ENCODE results near the gene SRSF6. TPM values are rescaled to one million over a fixed set of nuclear protein-coding genes. Genes with fewer than 3 reads are reported as not detected.
"Not testable (repeated sequence)": the region's sequence is repeated elsewhere in the genome, so short reads cannot be mapped to it uniquely, and the experiment has no call there.

Gene SRSF6
- total RNA-seq, 2 experiments from 2014 or later: 92.9 to 96.8 TPM

DNA sequence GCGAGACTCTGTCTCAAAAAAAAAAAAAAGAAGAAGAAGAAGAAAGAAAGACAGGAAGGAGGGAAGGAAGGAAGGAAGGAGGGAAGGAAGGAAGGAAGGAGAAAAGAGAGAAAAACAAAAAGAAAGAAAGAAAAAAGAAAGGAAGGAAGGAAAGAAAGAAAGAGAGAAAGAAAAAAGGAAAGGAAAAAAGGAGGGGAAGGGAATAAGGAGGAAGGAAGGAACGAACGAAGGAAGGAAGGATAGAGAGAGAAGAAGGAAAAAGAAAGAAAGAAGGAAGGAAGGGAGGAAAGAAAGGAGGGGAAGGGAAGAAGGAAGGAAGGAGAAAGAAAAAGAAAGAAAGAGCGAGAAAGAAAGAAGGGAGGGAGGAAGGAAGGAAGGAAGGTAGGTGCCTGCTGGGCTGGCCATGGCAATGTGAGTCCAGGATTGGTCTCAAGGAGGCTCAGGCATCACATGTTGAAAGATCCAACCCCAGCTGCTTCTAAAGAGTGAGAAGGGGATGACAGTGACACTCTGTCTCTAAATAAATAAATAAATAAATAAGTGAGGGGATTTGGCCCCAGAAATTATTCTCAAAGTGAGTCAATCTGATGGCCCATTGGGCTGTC is 24.3 kb upstream of the SRSF6 start:
- POLR2A ChIA-PET: no interaction called here
- no peak for DNase-seq
- H3K27me3 Mint-ChIP-seq: peaks cover 11% of the 10 kb centered on the region
- no peak overlapping the region for H3K4me3 Mint-ChIP-seq
- CTCF ChIA-PET: no interaction called here
- intact Hi-C loops (cut with micrococcal nuclease): no loop called here
- no peaks in the 10 kb centered on the region for H3K9me3 Mint-ChIP-seq
- H3K4me1 Mint-ChIP-seq (ENCODE audit: low read depth): no peaks in the 10 kb centered on the region
- no peaks in the 10 kb centered on the region for H3K36me3 Mint-ChIP-seq
- H3K27ac Mint-ChIP-seq: no peak overlapping the region

GRCh38 chr20:43434565-43434964 is 23.1 kb upstream of the SRSF6 start:
- Mint-ChIP-seq H3K36me3 (no peaks in the 10 kb centered on the region), H3K9me3 (peaks cover 3% of the 10 kb centered on the region), H3K27ac (no peak overlapping the region), H3K4me1 (ENCODE audit: low read depth) (peaks cover 10% of the 10 kb centered on the region), H3K4me3 (no peak overlapping the region), H3K27me3 (peaks cover 11% of the 10 kb centered on the region)
- no peak for DNase-seq
- intact Hi-C loops (cut with micrococcal nuclease): no loop called here
- ChIA-PET CTCF (no interaction called here), POLR2A (no interaction called here)

GRCh38 chr20:43438578-43439316 is 18.9 kb upstream of the SRSF6 start:
- H3K27me3 Mint-ChIP-seq: peaks cover 13% of the 10 kb centered on the region
- no peak overlapping the region for H3K27ac Mint-ChIP-seq
- ChIA-PET CTCF (no interaction called here), POLR2A (no interaction called here)
- intact Hi-C loops (cut with micrococcal nuclease): no loop called here
- H3K4me1 Mint-ChIP-seq (ENCODE audit: low read depth): peaks cover 10% of the 10 kb centered on the region
- H3K36me3 Mint-ChIP-seq: no peaks in the 10 kb centered on the region
- DNase-seq: no peak
- H3K9me3 Mint-ChIP-seq: peaks cover 3% of the 10 kb centered on the region
- no peak overlapping the region for H3K4me3 Mint-ChIP-seq

- Mint-ChIP-seq H3K4me3 (no peak overlapping the region), H3K36me3 (no peaks in the 10 kb centered on the region), H3K4me1 (ENCODE audit: low read depth) (peaks cover 10% of the 10 kb centered on the region), H3K27me3 (peaks cover 21% of the 10 kb centered on the region), H3K9me3 (peaks cover 3% of the 10 kb centered on the region), H3K27ac (no peak overlapping the region)
- intact Hi-C loops (cut with micrococcal nuclease): no loop called here
- ChIA-PET POLR2A (no interaction called here), CTCF (no interaction called here)
- no peak for DNase-seq
Observed at GRCh38 chr20:43440531-43440930, 17.2 kb upstream of the SRSF6 start.

- Mint-ChIP-seq H3K27ac (no peak overlapping the region), H3K27me3 (peaks cover 16% of the 10 kb centered on the region), H3K4me3 (no peak overlapping the region), H3K9me3 (peaks cover 3% of the 10 kb centered on the region), H3K4me1 (ENCODE audit: low read depth) (peaks cover 10% of the 10 kb centered on the region), H3K36me3 (no peaks in the 10 kb centered on the region)
- no peak for DNase-seq
- ChIA-PET POLR2A (no interaction called here), CTCF (no interaction called here)
- intact Hi-C loops (cut with micrococcal nuclease): no loop called here
Observed at GRCh38 chr20:43442282-43442880, 15.3 kb upstream of the SRSF6 start.

GRCh38 chr20:43444107-43444506 is 13.6 kb upstream of the SRSF6 start:
- Mint-ChIP-seq H3K9me3 (no peaks in the 10 kb centered on the region), H3K36me3 (no peaks in the 10 kb centered on the region), H3K4me1 (ENCODE audit: low read depth) (peaks cover 8% of the 10 kb centered on the region), H3K27me3 (peaks cover 16% of the 10 kb centered on the region), H3K4me3 (no peak overlapping the region), H3K27ac (no peak overlapping the region)
- intact Hi-C loops (cut with micrococcal nuclease): no loop called here
- ChIA-PET POLR2A (interaction anchor here (1.1 kb wide), 1 partner anchor 14 kb away, joined by 4 read pairs; no protein-coding TSS in a partner anchor), CTCF (interaction anchor here (1.0 kb wide), 1 partner anchor 12 kb away, joined by 3 read pairs; no protein-coding TSS in a partner anchor)
- no peak for DNase-seq

DNA sequence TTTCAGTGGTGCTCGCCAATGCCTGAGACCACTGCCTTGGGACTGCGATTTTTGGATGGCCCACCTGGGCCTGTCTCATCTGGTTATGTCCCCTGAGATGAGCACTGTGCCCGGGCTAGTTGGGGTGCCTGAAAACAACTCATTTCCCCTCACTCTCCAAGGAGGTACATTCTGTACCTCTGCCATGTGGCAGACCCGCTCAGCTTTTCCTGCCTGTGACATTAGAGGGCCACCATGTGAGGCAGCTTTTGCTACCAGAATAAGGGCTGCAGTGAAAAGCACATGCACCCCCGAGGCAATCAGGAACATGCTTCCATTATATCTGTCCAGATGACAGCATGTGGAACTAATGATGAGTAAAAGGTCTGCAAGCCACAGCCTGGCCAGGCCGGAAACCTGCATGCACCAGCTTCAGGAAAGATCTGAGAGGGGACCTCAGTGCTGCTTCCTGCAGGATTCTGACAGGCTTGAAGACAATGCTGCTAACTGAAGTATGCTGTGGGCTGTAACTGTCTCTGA is 11.3 kb upstream of the SRSF6 start:
- no peaks in the 10 kb centered on the region for H3K9me3 Mint-ChIP-seq
- peaks cover 22% of the 10 kb centered on the region for H3K27me3 Mint-ChIP-seq
- H3K4me3 Mint-ChIP-seq: no peak overlapping the region
- intact Hi-C loops (cut with micrococcal nuclease): no loop called here
- H3K27ac Mint-ChIP-seq: no peak overlapping the region
- H3K4me1 Mint-ChIP-seq (ENCODE audit: low read depth): peaks cover 3% of the 10 kb centered on the region
- no peaks in the 10 kb centered on the region for H3K36me3 Mint-ChIP-seq
- ChIA-PET POLR2A (no interaction called here), CTCF (no interaction called here)
- DNase-seq: no peak

GRCh38 chr20:43448431-43448747 is 9.3 kb upstream of the SRSF6 start:
- intact Hi-C loops (cut with micrococcal nuclease); DNase-seq; H3K9me3 Mint-ChIP-seq; H3K27ac Mint-ChIP-seq; H3K36me3 Mint-ChIP-seq; H3K4me3 Mint-ChIP-seq; POLR2A ChIA-PET; H3K4me1 Mint-ChIP-seq (ENCODE audit: low read depth): not testable (repeated sequence)
- CTCF ChIA-PET: interaction anchor here (0.6 to 2.0 kb wide), 18 partner anchors 10 to 741 kb away, joined by 3 to 14 read pairs (median 5); partner anchors contain the start of genes GTSF1L, IFT52 and SRSF6
- peaks cover 21% of the 10 kb centered on the region for H3K27me3 Mint-ChIP-seq

DNA sequence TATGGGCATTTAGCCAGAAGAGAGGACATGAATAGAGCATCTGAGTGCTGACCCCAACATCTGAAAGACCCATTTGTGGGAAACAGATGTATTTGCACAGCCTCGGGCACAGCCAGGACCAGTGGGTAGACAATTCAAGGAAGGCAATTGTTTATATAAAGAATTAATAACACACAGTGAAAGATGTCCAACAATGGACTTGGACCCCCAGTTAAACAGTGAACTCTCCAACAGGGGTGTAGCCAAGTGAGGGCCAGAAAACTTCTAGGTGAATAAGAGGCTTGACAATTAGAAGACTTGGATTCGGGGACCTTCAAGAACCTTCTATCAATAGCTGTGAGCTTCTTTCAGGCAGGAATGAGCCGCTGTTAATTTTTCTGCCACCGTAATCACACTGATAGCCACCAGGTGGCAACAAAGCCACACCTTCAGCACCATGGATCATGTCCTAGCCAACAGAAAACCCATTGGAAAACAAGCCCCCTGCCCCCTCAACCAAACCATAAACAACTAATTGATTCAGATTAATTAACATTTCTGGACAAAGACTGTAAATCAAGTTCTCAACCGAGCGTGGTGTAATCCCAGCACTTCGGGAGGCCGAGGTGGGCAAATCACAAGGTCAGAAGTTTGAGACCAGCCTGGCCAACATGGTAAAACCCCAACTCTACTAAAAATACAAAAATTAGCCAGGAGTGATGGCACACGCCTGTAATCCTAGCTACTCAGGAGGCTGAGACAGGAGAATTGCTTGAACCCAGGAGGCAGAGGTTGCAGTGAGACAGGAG is 8.8 kb upstream of the SRSF6 start:
- H3K36me3 Mint-ChIP-seq: no peaks in the 10 kb centered on the region
- ChIA-PET CTCF (interaction anchor here (0.6 to 2.0 kb wide), 24 partner anchors 9 to 741 kb away, joined by 3 to 14 read pairs (median 4); partner anchors contain the start of genes GTSF1L, IFT52 and SRSF6), POLR2A (no interaction called here)
- peaks cover 3% of the 10 kb centered on the region for H3K4me1 Mint-ChIP-seq (ENCODE audit: low read depth)
- no peak overlapping the region for H3K4me3 Mint-ChIP-seq
- no peak overlapping the region for H3K27ac Mint-ChIP-seq
- H3K9me3 Mint-ChIP-seq: no peaks in the 10 kb centered on the region
- intact Hi-C loops (cut with micrococcal nuclease): no loop called here
- DNase-seq: peak; percentile 62
- peaks cover 16% of the 10 kb centered on the region for H3K27me3 Mint-ChIP-seq

DNA sequence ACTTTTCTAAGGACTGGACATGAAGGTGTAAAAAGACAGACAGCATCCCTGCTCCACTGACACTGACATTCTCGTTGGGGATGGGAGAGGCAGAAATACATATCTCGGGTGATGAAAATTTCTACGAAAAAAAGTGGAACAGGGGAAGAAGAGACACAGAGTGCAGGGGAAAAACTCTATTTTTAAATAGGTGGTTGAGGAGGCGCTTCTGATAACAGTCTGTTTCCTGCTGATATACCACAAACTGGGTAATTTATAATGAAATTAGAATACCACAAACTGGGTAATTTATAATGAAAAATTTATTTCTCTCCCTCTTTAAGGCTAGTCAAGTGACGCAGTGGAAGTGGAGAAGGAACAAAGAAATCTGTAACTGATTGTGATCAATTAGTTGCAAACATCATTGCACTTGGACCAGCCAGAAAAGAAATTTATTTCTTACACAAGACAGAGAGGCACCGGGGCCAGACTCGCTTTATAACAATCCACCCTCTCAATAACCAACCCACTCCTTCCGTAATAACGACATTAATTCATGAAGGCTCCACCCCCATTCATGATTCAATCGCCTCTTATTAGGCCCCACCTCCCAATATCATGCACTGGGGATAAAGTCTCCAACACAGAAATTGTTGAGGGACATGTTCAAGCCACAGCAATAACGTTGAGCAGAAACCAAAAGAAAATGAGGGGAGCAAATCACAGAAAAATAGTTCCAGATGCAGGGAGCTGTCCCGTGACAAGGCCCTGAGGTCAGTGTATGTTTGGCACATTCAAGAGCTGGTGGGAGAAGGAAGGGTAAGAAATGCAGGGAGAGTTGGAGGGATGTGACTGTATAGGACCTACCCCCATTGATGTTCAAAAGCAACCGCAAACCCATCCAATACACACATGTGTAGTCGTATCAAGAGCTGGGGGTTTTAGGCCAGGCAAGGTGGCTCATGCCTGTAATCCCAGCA is 6.6 kb upstream of the SRSF6 start:
- ChIA-PET CTCF (interaction anchor here (1.5 kb wide), 2 partner anchors 22 to 631 kb away, joined by 3 to 4 read pairs; no protein-coding TSS in a partner anchor), POLR2A (no interaction called here)
- H3K27me3 Mint-ChIP-seq: peaks cover 15% of the 10 kb centered on the region
- H3K9me3 Mint-ChIP-seq: no peaks in the 10 kb centered on the region
- no peak for DNase-seq
- intact Hi-C loops (cut with micrococcal nuclease): no loop called here
- H3K4me3 Mint-ChIP-seq: no peak overlapping the region
- H3K36me3 Mint-ChIP-seq: no peaks in the 10 kb centered on the region
- H3K27ac Mint-ChIP-seq: no peak overlapping the region
- peaks cover 3% of the 10 kb centered on the region for H3K4me1 Mint-ChIP-seq (ENCODE audit: low read depth)

- no peak overlapping the region for H3K4me3 Mint-ChIP-seq
- no peak overlapping the region for H3K27ac Mint-ChIP-seq
- H3K27me3 Mint-ChIP-seq: peaks cover 15% of the 10 kb centered on the region
- no peaks in the 10 kb centered on the region for H3K36me3 Mint-ChIP-seq
- ChIA-PET CTCF (no interaction called here), POLR2A (no interaction called here)
- H3K9me3 Mint-ChIP-seq: no peaks in the 10 kb centered on the region
- DNase-seq: no peak
- intact Hi-C loops (cut with micrococcal nuclease): no loop called here
- peaks cover 9% of the 10 kb centered on the region for H3K4me1 Mint-ChIP-seq (ENCODE audit: low read depth)
Observed at GRCh38 chr20:43452404-43453126, 5.1 kb upstream of the SRSF6 start.

Measured in activated CD4-positive, alpha-beta memory T cell treated with anti-CD3 and anti-CD28 coated beads for 36 hours (primary cell).